Stimulated activated naive CD8-positive, alpha-beta T cell treated with anti-CD3 and anti-CD28 coated beads, Interleukin-15, Interleukin-2, amounts not matched to agents 100 U/mL and 50 U/mL, for 24 hours (primary cell): ENCODE results near the gene ZMYM1.
"Not testable (repeated sequence)": the region's sequence is repeated elsewhere in the genome, so short reads cannot be mapped to it uniquely, and the experiment has no call there.

Experiments used
- ATAC-seq: fragments of 150-1000 bp; cut with Tn5 transposase; one replicate; pipeline ENCODE4 v1.10.0; 2021
- DNase-seq: peaks from one replicate; pipeline ENCODE4 v3.0.0; 2021

ZMYM1 gene

GRCh38 chr1:35076426-35076825, 2.8 kb upstream of the ZMYM1 start:
- ATAC-seq, DNase-seq: not testable (repeated sequence)

DNA sequence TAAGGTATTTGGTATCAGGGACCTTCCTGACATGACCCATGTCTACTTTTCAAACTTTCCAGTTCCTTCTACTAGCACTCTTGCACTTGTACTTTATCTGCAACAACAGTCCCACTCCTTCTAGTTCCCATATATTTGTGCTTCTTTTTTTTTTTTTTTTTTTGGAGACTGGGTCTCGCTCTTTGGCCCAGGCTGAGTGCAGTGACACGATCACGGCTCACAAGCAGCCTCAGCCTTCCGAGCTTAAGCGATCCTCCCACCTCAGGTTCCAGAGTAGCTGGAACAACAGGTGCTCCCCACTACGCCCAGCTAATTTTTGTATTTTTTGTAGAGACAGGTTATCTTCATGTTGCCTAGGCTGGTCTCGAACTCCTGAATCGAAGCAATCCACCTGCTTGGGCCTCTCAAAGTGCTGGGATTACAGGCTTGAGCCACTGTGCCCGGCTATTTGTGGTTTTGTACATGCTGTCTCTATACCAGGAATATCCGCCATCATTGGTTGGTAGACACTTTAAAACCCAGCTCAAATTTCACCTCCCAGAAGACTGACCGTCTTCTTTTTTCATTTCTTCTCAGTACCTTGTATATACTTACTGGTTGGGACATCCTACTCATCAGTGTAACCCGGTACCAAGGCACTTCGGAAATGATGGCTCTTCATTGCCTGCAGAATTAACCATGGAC, 1.1 kb downstream of the ZMYM1 start:
- DNase-seq (no peak), ATAC-seq (no peak)

- ATAC-seq (no peak), DNase-seq (no peak)
These were observed 6.2 kb downstream of the ZMYM1 start for GRCh38 chr1:35085421-35085820.

- ATAC-seq (no peak), DNase-seq (no peak)
These were observed 18.0 kb downstream of the ZMYM1 start for GRCh38 chr1:35097224-35097623.

- DNase-seq (no peak), ATAC-seq (no peak)
These were observed 31.9 kb downstream of the ZMYM1 start for GRCh38 chr1:35111106-35111505.

GRCh38 chr1:35112668-35113067, 33.5 kb downstream of the ZMYM1 start:
- no peak for DNase-seq

DNA sequence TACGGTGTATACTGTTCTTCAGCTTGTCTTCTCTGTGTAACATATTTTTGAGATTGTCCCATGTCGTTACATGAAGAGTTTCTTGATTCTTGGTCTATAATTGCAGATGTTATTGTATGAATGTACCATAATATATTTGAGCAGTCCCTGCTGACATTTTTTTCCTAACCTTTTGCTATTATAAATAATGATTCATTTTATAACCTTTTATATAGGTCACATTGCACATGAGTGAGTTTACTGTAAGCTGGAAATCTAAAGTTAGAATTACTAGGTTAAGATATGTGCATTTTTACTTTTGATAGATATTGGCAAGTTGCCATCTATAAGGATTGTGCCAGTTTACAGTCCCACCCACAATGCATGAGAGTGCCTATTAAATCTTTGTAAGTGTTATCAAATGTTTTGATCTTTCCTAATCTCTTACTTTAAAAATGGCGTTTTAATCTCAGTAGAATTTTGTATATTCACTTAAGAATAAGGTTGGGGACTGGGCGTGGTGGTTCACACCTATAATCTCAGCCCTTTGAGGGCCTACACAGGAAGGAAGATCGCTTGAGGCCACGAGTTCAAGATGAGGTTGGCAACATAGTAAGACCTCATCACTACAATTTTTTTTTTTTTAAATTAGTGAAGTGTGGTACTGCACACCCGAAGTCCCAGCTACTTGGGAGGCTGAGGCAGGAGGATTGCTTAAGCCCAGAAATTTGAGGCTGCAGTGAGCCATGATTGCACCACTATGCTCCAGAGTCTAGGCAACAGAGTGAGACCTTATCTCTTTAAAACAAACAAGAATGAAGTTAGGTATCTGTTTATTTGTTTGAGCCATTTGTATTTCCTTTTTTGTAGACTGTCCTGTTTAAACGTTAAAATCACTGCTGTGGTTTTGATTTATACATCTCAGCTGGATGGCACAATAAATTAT, 36.5 kb downstream of the ZMYM1 start:
- ATAC-seq = no peak

More at GRCh38 chr1:35112668-35113067, 33.5 kb downstream of the ZMYM1 start:
- no peak for ATAC-seq

DNA sequence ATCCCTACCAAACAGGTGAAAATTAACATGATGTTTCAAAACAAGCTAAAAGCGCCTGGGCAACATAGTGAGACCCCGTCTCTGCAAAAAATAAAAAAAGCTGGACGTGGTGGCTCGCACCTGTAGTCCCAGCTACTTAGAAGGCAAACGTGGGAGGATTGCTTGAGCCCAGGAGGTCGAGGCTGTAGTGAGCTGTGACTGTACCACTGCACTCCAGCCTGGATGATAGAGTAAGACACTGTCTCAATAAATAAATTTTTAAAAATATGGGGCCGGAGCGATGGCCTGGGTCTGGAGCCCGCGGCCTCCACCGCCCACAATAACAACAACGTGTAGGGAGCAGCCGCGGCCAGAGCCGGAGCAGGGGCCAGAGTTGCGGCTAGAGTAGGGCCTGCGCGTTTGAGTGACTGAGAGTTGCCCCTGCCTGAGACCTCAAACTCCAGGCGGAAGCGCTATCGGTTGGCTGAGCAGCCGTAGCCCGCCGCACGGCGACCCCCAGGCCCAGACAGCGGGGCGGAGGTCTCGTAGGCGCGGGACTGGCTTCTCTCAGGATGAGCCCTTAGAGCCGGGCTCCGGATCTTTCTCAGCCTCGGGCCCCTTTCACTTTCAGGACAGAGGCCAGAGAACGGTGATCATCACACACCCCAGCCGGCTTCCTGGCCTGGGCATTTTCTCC, 41.4 kb downstream of the ZMYM1 start:
- DNase-seq (peak; percentile 13), ATAC-seq (peak; percentile 68)

More for the DNA sequence above, 36.5 kb downstream of the ZMYM1 start:
- no peak for DNase-seq

- ATAC-seq (no peak), DNase-seq (no peak)
These were observed 43.1 kb downstream of the ZMYM1 start for GRCh38 chr1:35122311-35122710.

- no peak for ATAC-seq
- DNase-seq = no peak
These were observed 47.4 kb downstream of the ZMYM1 start for GRCh38 chr1:35126546-35126945.

DNA sequence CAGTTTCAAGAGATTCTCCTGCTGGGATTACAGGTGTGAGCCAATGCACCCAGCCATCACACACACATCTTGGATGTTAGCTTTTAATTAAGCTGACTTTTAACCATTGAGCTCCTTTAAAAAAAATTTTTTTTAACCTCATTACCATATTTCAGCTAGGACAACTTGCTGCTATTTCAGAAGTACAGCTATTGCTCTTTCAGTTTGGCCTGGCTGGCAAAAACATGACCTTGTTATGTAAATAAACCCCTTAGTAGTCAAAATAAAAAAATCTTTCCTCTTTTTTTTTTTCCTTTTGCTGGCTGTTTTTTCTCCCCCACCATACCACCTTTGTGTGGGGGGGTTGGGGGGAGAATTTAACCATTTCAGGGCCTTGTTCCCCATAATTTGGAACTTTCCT, 49.9 kb downstream of the ZMYM1 start:
- ATAC-seq = no peak
- DNase-seq = no peak

DNA sequence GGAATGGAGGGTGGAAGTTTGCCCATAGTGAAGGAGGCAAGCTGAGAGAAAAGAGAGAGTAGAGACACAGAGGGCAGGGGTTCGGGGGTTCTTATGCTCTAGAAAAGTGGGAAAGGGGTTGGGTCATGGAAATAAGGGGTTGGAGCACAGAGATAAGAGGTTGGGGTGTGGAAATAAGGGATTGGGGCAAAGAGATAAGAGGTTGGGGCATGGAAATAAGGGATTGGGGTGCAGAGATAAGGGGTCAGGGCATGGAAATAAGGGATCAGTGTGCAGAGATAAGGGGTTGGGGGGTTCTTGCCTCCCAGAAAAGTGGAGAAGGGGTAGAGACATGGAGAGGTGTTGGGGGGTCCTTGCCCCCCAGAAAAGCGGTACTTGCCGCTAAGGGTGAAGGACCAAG, 57.6 kb downstream of the ZMYM1 start:
- DNase-seq = no peak
- ATAC-seq = no peak

- DNase-seq, ATAC-seq: not testable (repeated sequence)
These were observed 58.4 kb downstream of the ZMYM1 start for GRCh38 chr1:35137590-35137989.

- not testable (repeated sequence) for DNase-seq, ATAC-seq
These were observed 63.1 kb downstream of the ZMYM1 start for GRCh38 chr1:35142294-35142693.

GRCh38 chr1:35142728-35143127, 63.5 kb downstream of the ZMYM1 start:
- ATAC-seq = not testable (repeated sequence)

GRCh38 chr1:35143737-35144508, 64.7 kb downstream of the ZMYM1 start:
- no peak for ATAC-seq
- DNase-seq = no peak

More at GRCh38 chr1:35142728-35143127, 63.5 kb downstream of the ZMYM1 start:
- DNase-seq = not testable (repeated sequence)

DNA sequence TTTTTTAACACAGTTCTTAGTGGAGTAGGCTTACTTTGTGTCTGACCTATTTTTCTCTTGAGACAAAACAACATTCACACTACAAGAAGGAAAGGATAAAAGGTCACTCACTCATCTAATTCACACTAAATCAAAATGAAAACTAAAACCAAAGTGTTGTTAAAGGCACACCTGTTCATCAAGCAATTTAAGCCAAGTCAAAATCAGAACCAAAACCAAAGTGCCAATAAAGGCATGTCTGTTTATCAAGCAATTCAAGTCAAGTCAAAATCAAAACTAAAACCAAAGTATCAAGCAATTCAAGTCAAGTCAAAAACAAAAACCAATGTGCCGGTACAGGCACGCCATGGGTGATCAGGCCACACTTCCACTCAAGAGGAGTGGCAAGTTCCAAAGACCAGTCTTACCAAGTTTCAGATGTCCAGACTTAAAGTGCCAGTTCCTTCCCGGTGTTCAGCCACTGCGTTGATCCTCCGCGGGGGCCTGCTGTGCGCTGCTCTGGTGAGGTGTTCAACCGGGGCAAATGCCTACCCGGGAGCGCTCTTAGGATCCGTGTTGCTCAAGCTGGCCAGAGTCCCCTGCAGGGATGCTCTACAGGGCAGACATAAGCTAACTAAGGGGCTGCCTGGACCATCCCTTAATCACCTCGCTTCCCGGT, 66.8 kb downstream of the ZMYM1 start:
- not testable (repeated sequence) for DNase-seq, ATAC-seq

DNA sequence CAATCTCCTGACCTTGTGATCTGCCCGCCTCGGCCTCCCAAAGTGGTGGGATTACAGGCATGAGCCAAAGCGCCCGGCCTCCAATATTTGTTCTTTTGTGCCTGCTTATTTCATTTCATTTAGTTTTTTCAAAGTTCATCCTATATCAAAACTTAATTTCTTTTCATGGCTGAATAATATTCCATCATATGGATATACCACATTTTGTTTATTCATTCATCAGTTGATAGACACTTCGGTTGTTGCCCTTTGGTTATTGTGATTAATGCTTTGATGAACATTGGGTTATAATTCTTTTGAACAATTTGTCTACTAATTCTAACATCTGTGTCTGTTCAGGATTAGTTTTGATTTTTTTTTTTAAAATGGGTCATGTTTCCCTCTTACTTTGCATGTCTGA, 72.0 kb downstream of the ZMYM1 start:
- no peak for DNase-seq
- no peak for ATAC-seq

DNA sequence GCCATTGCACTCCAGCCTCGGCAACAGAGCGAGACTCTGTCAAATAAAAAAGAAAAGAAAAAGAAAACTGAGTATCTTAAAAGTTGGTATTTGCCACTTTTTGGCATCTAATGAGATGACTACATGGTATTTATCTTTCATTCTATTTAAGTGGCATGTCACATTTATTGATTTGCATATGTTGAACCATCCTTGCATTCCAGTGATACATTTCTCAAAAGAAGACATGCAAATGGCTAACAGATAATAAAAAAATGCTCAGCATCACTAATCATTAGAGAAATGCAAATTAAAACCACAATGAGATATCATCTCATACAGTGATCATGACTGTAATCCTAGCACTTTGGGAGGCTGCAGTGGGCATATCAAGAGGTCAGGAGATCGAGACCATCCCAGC, 85.7 kb downstream of the ZMYM1 start:
- ATAC-seq = no peak
- DNase-seq = no peak
